Activated CD8-positive, alpha-beta memory T cell treated with anti-CD3 and anti-CD28 coated beads, Interleukin-2, amount 10 ng/mL, durations not matched to agents 7 days and 5 days (primary cell): ENCODE results near the gene ZNF181. TPM values are rescaled to one million over a fixed set of nuclear protein-coding genes. Genes with fewer than 3 reads are reported as not detected.

Experiments used
- ATAC-seq: fragments of 150-1000 bp; cut with Tn5 transposase; one replicate; pipeline ENCODE4 v1.10.0; 2021; ENCODE audit warnings: moderate library complexity
- CTCF ChIA-PET: fragments of 350-600 bp; sonication (Branson Sonifier 250); formaldehyde crosslinking; loops from one replicate; lab custom pipeline; 2021; ENCODE audit warnings: antibody characterized with exemption; lab: Charles Lee
- DNase-seq: peaks from one replicate; pipeline ENCODE4 v3.0.0-alpha.2; 2020
- H3K27ac Mint-ChIP-seq: one replicate; pipeline ENCODE4 v1.8.0; 2021; ENCODE audit warnings: mild to moderate bottlenecking, mixed read lengths
- H3K27me3 Mint-ChIP-seq: one replicate; pipeline ENCODE4 v1.8.0; 2021; ENCODE audit warnings: mixed read lengths
- H3K36me3 Mint-ChIP-seq: one replicate; pipeline ENCODE4 v1.8.0; 2021; ENCODE audit warnings: mild to moderate bottlenecking, mixed read lengths
- H3K4me1 Mint-ChIP-seq: one replicate; pipeline ENCODE4 v1.8.0; 2021; ENCODE audit warnings: mixed read lengths
- H3K4me3 Mint-ChIP-seq: one replicate; pipeline ENCODE4 v1.8.0; 2021; ENCODE audit warnings: mild to moderate bottlenecking, moderate library complexity, mixed read lengths
- H3K9me3 Mint-ChIP-seq: one replicate; pipeline ENCODE4 v1.8.0; 2022; ENCODE audit warnings: low read depth, mixed read lengths
- total RNA-seq, 2 experiments: library from RNA; stranded (reverse); gene quantifications; one replicate each; pipeline ENCODE4 v1.2.3, GENCODE V29; 2021

ZNF181 gene
- total RNA-seq, 2 experiments from 2014 or later = 1.9 to 3.6 TPM

DNA sequence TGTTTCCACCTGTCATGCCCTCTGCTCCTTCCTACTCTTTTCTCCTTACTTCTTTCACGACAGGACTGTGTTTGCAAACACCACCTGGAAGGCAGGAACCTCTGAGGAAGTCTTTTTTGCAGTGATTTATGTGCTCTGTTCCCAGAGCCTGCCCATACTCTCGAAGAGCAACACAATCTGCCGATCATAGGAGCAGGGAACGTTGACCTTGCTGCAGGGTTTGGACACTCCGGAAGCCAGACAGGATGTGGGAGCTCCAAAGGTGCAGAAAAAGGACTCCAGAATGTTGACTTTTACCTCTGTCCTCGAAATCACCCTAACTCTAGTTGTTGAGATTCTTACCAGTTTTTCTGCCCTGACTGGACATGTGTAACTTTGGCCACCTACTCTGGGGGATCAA, 8.6 kb upstream of the ZNF181 start:
- H3K36me3 Mint-ChIP-seq = no peaks in the 10 kb centered on the region
- no peak for ATAC-seq
- no peak for DNase-seq
- H3K9me3 Mint-ChIP-seq = no peaks in the 10 kb centered on the region
- peaks cover 13% of the 10 kb centered on the region for H3K27me3 Mint-ChIP-seq
- CTCF ChIA-PET = no interaction called here
- no peak overlapping the region for H3K4me3 Mint-ChIP-seq
- no peaks in the 10 kb centered on the region for H3K4me1 Mint-ChIP-seq
- no peak overlapping the region for H3K27ac Mint-ChIP-seq

DNA sequence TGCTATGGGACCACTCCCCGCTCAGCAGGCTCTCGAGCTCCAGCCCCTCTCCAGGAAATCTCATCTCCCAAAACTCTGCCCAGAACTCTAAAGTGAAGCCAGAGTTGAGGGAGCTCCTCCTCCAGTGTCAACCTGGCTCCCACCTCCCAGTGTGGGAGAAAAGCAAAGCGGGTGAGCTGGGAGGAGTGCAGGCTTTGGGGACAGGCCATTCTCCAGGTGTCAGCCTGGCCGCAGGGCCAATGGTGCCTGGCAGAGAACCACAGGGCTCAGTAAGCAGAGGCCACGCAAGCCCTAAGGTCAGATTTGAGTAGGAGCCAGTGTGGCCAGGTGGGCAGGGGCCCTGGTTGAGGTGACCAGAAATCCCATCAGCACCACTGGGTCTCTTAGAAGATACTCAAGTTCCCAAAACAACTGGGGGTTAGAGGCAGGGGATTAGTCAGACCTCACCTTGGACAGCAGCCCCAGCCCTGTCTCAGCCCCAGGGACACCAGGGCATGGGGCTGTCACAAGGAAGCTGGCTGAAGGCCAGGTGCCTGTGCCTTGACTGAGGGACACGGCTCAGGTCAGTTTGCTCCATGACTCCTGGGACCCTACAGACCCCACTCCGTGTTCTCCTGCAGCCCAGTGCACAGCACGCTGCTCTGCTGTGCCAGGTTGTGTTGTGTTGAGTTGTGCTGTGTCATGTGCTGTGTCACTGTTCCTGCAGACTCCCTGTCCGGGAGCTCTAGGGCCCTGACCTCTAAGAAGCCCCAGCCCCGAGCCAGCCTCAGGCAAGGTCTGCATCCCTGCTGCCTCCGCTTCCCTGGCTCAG, 2.8 kb upstream of the ZNF181 start:
- Mint-ChIP-seq H3K36me3 (peaks cover 12% of the 10 kb centered on the region), H3K27me3 (peaks cover 2% of the 10 kb centered on the region), H3K27ac (no peak overlapping the region), H3K9me3 (peaks cover 7% of the 10 kb centered on the region), H3K4me1 (peaks cover 22% of the 10 kb centered on the region), H3K4me3 (no peak overlapping the region)
- ATAC-seq (no peak), DNase-seq (no peak)
- CTCF ChIA-PET = interaction anchor here (0.6 kb wide), 1 partner anchor 617 kb away, joined by 4 read pairs; no protein-coding TSS in a partner anchor

DNA sequence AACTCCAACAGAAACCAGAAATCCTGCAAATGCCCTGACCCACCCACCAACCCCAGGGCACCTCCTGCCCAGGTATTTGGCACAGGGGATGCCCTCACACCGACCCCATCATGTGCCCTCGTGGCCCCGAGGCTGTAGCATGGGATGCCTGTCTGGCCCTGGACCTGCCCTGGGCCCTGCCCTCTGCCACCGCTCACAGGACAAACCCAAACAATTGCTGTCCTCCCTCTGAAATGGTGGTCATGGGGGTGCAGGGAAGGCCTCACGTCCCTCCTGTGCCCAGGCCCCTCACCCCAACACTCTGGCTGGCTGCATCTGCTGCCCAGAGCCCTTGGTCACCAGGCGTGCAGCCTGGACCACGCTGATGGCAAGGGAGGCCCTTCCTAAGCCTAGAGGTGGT, 2.1 kb upstream of the ZNF181 start:
- Mint-ChIP-seq H3K36me3 (peaks cover 17% of the 10 kb centered on the region), H3K4me1 (peaks cover 22% of the 10 kb centered on the region), H3K4me3 (no peak overlapping the region), H3K27ac (no peak overlapping the region), H3K9me3 (peaks cover 11% of the 10 kb centered on the region), H3K27me3 (peaks cover 2% of the 10 kb centered on the region)
- no peak for ATAC-seq
- CTCF ChIA-PET = no interaction called here
- DNase-seq = no peak

DNA sequence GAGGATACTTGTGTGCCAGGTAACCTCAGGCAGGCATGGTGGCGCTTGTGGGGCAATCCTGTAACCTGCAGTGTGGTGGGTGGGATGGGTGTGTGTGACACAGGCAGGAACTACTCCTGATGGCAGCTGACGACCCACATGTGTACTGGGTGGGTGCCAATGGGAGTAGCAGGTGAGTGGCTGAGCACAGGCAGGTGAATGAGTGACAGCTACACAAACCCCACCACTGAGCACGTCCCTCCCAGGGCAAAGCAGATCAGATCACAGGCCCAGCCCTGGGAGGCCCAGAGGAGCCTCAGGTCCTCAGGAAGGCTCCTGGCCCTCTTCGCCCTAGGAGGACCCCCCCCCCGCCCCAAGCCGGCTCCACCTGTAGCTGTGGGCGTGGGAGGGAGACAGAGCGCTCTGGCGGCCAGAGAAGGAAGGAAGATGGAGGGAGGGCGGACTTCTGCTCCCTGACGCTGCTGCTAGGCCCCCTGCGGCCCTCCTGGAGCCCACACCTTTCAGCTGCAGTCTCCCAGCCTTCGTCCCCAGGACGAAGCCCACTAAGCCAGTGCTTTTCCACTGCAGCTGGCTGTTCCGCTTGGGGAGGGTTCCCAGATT, 1.3 kb upstream of the ZNF181 start:
- Mint-ChIP-seq H3K9me3 (peaks cover 11% of the 10 kb centered on the region), H3K4me1 (peaks cover 22% of the 10 kb centered on the region), H3K27me3 (peaks cover 2% of the 10 kb centered on the region), H3K4me3 (no peak overlapping the region), H3K27ac (no peak overlapping the region), H3K36me3 (peaks cover 19% of the 10 kb centered on the region)
- ATAC-seq (no peak), DNase-seq (no peak)
- CTCF ChIA-PET = interaction anchor here (0.6 to 1.0 kb wide), 2 partner anchors 240 to 332 kb away, joined by 3 read pairs; no protein-coding TSS in a partner anchor

DNA sequence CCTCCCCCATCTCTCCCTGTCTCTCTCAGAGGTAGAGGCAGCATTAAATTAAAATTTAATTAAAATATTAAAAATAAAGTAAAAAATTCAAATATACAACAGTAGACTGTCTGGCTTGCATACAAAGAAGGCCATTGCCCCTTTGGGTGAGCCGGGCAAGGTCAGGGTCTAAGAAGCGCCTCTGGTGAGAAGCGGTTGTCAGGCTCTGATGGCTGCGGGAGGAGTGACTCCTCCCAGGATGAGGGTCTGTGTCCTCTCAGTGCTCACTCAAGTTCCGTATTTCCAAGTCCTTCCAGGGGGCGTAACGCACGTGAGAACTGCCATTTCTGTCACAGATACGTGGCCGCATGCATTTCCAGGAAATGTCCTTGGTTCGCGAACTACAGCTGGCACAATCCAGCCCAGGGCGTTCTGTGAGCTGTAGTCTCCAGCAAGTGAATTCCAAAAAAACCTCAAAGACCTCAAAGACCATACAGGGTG, 737 bp upstream of the ZNF181 start:
- Mint-ChIP-seq H3K9me3 (peaks cover 14% of the 10 kb centered on the region), H3K27ac (peak overlapping the region; percentile 84), H3K4me3 (peak overlapping the region; percentile 83), H3K27me3 (no peaks in the 10 kb centered on the region), H3K4me1 (peaks cover 22% of the 10 kb centered on the region), H3K36me3 (peaks cover 22% of the 10 kb centered on the region)
- CTCF ChIA-PET = interaction anchor here (0.6 to 1.0 kb wide), 2 partner anchors 240 to 333 kb away, joined by 3 read pairs; no protein-coding TSS in a partner anchor
- ATAC-seq (peak; percentile 37), DNase-seq (no peak)

DNA sequence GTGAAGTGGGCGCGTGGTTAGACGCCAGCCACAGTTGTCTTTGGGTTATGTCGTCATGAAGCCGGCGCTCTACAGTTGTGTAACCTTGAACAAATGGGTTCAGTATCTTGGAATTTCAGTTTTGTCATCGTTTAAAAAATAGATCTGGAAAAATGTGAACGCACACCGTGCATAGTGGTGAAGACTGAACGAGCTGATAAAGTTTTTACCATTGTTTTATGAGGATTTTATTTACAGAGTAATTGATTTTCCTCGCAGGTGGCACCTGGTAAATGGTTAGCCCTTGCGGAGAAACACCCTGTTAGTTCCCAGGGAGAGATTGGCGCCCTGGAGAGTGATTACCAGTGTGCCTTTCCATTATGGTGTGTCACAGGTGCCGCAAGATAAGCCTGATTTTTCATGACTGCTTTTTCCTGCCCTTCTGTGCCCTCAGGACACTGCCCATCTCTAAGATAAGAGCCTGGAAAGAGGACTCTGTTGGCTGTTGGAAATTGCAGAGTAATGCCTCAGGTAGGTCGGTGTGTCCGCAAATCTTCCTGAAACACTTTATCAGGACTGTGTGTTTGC, 577 bp downstream of the ZNF181 start:
- peaks cover 22% of the 10 kb centered on the region for H3K4me1 Mint-ChIP-seq
- no peaks in the 10 kb centered on the region for H3K27me3 Mint-ChIP-seq
- CTCF ChIA-PET = no interaction called here
- DNase-seq (no peak), ATAC-seq (no peak)
- peaks cover 32% of the 10 kb centered on the region for H3K36me3 Mint-ChIP-seq
- peak overlapping the region; percentile 84 for H3K27ac Mint-ChIP-seq
- H3K4me3 Mint-ChIP-seq = peak overlapping the region; percentile 83
- peaks cover 20% of the 10 kb centered on the region for H3K9me3 Mint-ChIP-seq

DNA sequence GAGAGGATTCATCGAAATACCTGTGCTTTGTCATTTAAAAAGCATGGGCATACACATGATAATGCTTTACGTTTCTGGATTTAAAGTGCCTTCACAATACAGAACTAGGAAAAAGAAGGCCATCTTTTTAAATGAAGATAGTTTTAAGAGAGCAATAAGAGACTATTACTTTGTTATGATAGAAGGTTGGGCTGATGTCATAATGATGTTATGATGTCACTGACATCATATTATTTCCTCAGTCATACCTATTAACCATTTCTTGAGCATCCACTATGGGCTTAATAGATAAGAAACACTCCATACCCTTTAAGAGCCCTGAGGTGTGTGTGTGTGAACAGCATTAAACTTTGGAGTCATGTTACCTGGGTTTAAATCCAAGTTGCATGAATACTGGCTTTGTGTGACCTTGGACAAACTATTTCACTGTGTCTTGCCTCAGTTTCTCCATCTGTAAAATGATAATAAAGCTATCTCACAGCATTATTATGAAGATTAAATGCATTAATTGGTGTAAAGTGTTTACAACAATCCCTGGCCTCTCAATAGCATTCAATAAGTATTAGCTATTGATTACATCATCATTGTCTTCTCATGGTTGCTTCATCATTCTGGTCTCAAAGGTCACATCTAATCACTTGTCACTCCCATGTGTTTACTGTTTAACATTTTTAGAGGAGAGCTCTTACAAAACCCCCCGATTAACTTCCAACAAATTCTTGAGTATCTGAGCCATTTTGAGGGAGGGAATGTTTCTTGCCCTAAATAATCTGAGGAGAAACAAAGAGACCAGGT, 11.1 kb downstream of the ZNF181 start:
- Mint-ChIP-seq H3K27ac (no peak overlapping the region), H3K27me3 (no peaks in the 10 kb centered on the region), H3K4me1 (no peaks in the 10 kb centered on the region), H3K9me3 (peaks cover 36% of the 10 kb centered on the region), H3K36me3 (peaks cover 18% of the 10 kb centered on the region), H3K4me3 (no peak overlapping the region)
- CTCF ChIA-PET = no interaction called here
- ATAC-seq = no peak
- no peak for DNase-seq

DNA sequence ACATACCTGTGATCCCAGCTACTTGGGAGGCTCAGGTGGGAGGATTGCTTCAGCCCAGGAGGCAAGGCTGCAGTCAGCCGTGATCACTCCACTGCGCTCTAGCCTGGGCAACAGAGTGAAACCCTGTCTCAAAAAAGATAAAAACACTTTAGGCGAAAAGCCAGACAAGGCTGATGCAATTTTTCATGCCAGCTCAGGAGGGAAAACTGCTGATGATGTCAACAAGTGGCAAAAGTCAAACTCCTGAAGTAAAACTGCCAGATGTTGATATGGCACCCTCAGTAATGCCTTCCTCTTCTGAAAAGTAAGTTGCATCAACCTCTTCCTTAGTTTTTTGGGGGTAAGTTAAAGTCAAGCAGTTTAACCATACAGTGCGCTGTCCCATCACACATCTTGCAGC, 23.4 kb downstream of the ZNF181 start:
- Mint-ChIP-seq H3K36me3 (peaks cover 32% of the 10 kb centered on the region), H3K27ac (no peak overlapping the region), H3K9me3 (peaks cover 63% of the 10 kb centered on the region), H3K4me1 (no peaks in the 10 kb centered on the region), H3K4me3 (no peak overlapping the region), H3K27me3 (no peaks in the 10 kb centered on the region)
- DNase-seq (no peak), ATAC-seq (no peak)
- CTCF ChIA-PET = no interaction called here

DNA sequence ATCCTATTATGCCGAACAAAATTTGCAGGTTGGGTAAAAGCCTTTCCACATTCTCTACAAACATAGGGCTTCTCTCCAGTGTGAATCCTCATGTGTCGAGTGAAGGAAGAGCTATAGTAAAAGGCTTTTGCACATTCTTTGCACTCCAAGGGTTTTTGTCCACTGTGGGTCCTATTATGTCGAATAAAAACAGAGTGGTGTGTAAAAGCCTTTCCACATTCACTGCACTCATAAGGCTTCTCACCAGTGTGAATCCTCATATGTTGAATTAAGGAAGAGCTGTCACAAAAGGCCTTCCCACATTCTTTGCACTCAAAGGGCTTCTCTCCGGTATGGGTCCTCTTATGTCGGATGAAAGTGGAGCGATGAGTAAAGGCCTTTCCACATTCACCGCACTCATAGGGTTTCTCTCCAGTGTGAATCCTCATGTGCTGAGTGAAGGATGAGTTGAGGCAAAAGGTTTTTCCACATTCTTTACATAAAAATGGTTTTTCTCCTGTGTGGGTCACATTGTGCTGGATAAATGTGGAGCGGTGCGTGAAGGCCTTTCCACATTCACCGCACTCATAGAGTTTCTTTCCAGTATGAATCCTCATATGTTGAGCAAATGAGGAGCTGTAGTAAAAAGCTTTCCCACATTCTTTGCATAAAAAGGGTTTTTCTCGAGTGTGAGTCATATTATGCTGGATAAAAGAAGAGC, 25.3 kb downstream of the ZNF181 start:
- Mint-ChIP-seq H3K9me3 (peaks cover 59% of the 10 kb centered on the region), H3K4me3 (no peak overlapping the region), H3K27ac (no peak overlapping the region), H3K4me1 (no peaks in the 10 kb centered on the region), H3K27me3 (no peaks in the 10 kb centered on the region), H3K36me3 (peaks cover 38% of the 10 kb centered on the region)
- no peak for ATAC-seq
- CTCF ChIA-PET = no interaction called here
- no peak for DNase-seq

DNA sequence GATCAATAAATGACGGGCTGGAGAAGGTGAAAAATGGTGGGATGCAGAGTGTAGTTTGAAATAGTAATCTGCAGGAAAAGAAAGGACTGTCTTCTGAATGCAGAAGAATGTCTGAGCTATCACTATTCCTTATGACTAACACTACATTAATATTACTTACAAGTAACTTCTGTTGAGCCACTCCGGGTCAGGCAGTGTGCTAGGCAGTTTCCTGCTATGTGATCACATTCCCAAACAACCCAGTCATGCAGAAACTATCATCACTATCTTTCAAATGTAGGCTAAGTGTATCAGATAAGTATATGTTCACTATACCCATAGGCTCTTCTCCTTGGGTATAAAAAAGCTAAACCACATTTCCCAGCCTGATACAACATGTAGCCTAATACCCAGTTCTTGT, 32.3 kb downstream of the ZNF181 start:
- CTCF ChIA-PET = no interaction called here
- Mint-ChIP-seq H3K27me3 (no peaks in the 10 kb centered on the region), H3K9me3 (peaks cover 31% of the 10 kb centered on the region), H3K36me3 (peaks cover 67% of the 10 kb centered on the region), H3K27ac (no peak overlapping the region), H3K4me3 (no peak overlapping the region), H3K4me1 (peaks cover under 1% of the 10 kb centered on the region)
- ATAC-seq = no peak
- DNase-seq = no peak

DNA sequence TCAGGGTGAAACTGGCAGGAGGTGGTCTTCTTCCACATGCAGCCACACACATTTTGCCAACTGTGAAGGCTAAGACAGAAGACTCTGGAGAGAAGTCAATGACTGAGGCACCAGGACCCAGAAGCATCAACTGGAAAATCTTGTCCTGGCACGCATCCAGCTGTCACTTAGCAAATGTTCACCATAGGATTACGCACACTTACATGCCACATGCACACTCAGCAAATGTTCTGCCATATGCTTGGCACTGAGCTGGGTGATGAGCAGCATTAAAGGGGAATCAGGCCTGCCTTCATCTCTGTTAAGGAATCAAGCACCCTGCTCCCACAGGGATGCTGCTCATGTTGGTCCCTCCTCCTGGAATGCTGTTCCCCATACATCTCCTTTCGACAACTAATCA, 33.9 kb downstream of the ZNF181 start:
- H3K36me3 Mint-ChIP-seq = peaks cover 61% of the 10 kb centered on the region
- CTCF ChIA-PET = no interaction called here
- ATAC-seq (no peak), DNase-seq (no peak)
- peaks cover 23% of the 10 kb centered on the region for H3K9me3 Mint-ChIP-seq
- H3K4me1 Mint-ChIP-seq = peaks cover 12% of the 10 kb centered on the region
- H3K27me3 Mint-ChIP-seq = no peaks in the 10 kb centered on the region
- H3K4me3 Mint-ChIP-seq = no peak overlapping the region
- no peak overlapping the region for H3K27ac Mint-ChIP-seq

DNA sequence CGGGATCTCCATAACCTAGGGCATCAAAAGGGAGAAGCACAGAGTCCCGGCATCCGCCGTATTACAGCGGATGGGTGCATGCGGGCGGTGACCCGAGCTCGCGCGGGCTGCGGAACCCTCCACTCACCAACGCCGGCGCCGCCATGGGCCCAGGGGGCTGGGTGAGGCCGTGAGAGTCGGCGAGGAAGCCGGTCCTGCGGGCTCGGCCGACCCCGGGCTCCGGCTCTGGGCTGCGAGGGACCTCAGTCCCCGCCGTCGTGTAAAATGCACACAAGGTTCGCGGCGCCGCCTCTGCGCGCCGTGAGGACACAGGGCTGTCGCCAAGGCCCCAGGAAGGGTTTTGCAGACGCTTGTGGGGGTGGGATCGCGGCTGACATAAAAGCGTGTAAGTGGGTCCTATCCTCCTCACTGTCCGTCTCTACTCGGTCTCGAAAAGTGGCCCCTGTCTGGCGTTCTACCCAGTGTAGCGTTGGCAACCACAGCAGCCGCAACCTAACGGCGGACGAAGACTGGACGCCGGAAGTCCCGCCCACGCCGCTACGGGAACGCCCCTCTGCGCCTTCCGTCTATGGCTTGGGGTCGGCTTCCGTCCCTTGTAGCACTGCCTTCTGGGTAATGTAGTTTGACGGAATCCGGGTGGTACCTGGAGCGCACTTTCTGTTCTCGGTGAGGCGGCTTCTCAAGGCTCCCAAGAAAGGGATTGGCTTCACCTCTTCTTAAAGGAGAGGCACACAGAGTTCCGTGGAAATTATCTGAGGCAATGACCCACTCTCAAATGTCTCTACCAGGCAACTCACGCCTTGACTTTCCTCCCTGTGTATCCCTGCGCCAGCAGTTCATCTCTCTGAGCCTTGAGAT, 38.9 kb downstream of the ZNF181 start, which contains the start of gene ZNF599:
Gene ZNF599 (minus strand): TSS at position 519 of the 858 bp plus-strand sequence. CDS start 374 bp downstream, at position 145.
- CTCF ChIA-PET = no interaction called here

More for the DNA sequence above, 38.9 kb downstream of the ZNF181 start, which contains the start of gene ZNF599:
- peak within 1 kb of the TSS; percentile 87 for H3K4me3 Mint-ChIP-seq
- ATAC-seq (peak; percentile 98), DNase-seq (peak; percentile 94)
- H3K27ac Mint-ChIP-seq = peak within 1 kb of the TSS; percentile 88
- peaks cover 16% of the 10 kb centered on the region for H3K9me3 Mint-ChIP-seq
- H3K27me3 Mint-ChIP-seq = no peaks in the 10 kb centered on the region
- H3K36me3 Mint-ChIP-seq = peaks cover 28% of the 10 kb centered on the region
- H3K4me1 Mint-ChIP-seq = peaks cover 16% of the 10 kb centered on the region
